Measurements from ENCODE around the gene SLC25A28. TPM values are rescaled to one million over a fixed set of nuclear protein-coding genes. Genes with fewer than 3 reads are reported as not detected.
A peak's percentile ranks its signal among the peaks of the same experiment; 100 is the strongest.

The SLC25A28 gene
- total RNA-seq, 6 experiments from 2014 or later, result 18.3 to 23.9 (median 21.2) TPM

GRCh38 chr10:99633832-99634231 is 13.6 kb upstream of the SLC25A28 start:
- Mint-ChIP-seq H3K27me3 (ENCODE audit: insufficient read depth) (peaks cover 11% of the 10 kb centered on the region), H3K27ac (no peak overlapping the region), H3K9me3 (no peaks in the 10 kb centered on the region), H3K36me3 (ENCODE audit: low read depth) (no peaks in the 10 kb centered on the region), H3K4me3 (no peak overlapping the region), H3K4me1 (ENCODE audit: low read depth) (peaks cover 22% of the 10 kb centered on the region)
- no peak for DNase-seq
- TF ChIP-seq CTCF (IDR thresholded peaks at IDR 0.05), result no peak

DNA sequence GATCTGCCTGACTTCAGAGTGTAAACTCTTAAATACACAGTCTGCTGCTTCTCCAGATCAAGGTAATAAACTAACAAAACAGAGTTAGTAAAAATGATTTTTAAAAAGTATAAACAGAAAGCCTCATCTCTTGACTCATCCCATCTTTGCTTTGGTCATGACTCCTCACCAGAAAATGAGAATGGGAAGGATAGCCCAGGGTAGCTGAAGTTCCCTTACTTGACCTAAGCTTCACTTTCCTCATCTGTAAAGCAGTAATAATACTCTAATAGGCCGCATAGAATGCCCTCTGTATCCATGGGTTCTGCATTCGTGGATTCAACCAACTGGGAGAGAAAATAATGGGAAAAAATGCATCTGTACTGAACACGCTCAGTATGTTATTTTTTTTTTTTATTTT is 11.3 kb upstream of the SLC25A28 start:
- peak; percentile 52 for DNase-seq
- H3K27ac Mint-ChIP-seq, result peak overlapping the region; percentile 17; the same call in 1 of the 2 replicates
- H3K27me3 Mint-ChIP-seq (ENCODE audit: insufficient read depth), result peaks cover 11% of the 10 kb centered on the region
- H3K9me3 Mint-ChIP-seq, result no peaks in the 10 kb centered on the region
- H3K4me3 Mint-ChIP-seq, result no peak overlapping the region
- no peak for TF ChIP-seq CTCF (IDR thresholded peaks at IDR 0.05)
- H3K36me3 Mint-ChIP-seq (ENCODE audit: low read depth), result no peaks in the 10 kb centered on the region
- peaks cover 22% of the 10 kb centered on the region for H3K4me1 Mint-ChIP-seq (ENCODE audit: low read depth)

DNA sequence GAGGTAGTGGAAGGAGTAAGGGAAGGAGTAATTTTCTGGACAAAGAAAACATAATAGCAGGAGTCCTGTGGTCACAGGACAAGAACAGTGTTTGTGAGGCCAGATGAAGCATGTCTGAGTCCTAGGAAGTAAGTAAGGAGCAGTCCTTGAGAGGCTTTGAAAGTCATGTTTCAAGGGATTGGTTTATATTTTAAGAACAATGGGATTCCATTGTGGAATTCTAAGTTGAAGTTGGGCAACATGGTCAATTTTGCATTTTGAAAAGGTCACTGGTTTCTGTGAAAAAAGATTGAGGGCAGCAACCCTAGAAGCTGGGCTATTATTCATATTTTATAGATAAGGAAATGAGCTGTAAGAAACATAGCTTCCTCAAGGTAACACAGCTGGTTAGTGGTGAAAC is 10.8 kb upstream of the SLC25A28 start:
- DNase-seq, result no peak
- peak overlapping the region; percentile 64 for H3K27ac Mint-ChIP-seq
- TF ChIP-seq CTCF (IDR thresholded peaks at IDR 0.05), result no peak
- H3K9me3 Mint-ChIP-seq, result no peaks in the 10 kb centered on the region
- peaks cover 11% of the 10 kb centered on the region for H3K27me3 Mint-ChIP-seq (ENCODE audit: insufficient read depth)
- no peaks in the 10 kb centered on the region for H3K36me3 Mint-ChIP-seq (ENCODE audit: low read depth)
- H3K4me3 Mint-ChIP-seq, result no peak overlapping the region
- peaks cover 22% of the 10 kb centered on the region for H3K4me1 Mint-ChIP-seq (ENCODE audit: low read depth)

GRCh38 chr10:99630433-99630832 is 10.2 kb upstream of the SLC25A28 start:
- Mint-ChIP-seq H3K36me3 (ENCODE audit: low read depth) (peaks cover 2% of the 10 kb centered on the region; the same call in 1 of the 2 replicates), H3K27me3 (ENCODE audit: insufficient read depth) (peaks cover 11% of the 10 kb centered on the region), H3K27ac (peak overlapping the region; percentile 64), H3K4me3 (no peak overlapping the region), H3K9me3 (no peaks in the 10 kb centered on the region), H3K4me1 (ENCODE audit: low read depth) (peaks cover 22% of the 10 kb centered on the region)
- TF ChIP-seq CTCF (IDR thresholded peaks at IDR 0.05), result peak; percentile 76
- DNase-seq, result peak; percentile 59

DNA sequence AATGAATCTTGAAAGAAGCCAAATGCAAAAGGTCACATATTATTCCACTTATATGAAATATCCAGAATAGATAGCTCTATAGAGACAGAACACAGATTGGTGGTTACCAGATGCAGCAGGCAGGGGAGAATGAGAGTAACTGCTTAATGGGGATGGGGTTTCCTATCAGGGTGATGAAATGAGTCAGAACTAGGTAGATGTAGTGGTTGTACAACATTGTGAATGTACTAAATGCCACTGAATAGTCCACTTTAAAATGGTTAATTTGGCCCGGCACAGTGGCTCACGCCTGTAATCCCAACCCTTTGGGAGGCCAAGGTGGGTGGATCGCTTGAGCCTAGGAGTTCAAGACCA is 9.4 kb upstream of the SLC25A28 start:
- H3K9me3 Mint-ChIP-seq, result peaks cover 7% of the 10 kb centered on the region; the same call in 1 of the 2 replicates
- no peak for DNase-seq
- H3K4me1 Mint-ChIP-seq (ENCODE audit: low read depth), result peaks cover 22% of the 10 kb centered on the region
- peaks cover 5% of the 10 kb centered on the region; the same call in 1 of the 2 replicates for H3K36me3 Mint-ChIP-seq (ENCODE audit: low read depth)
- no peak overlapping the region for H3K27ac Mint-ChIP-seq
- no peak for TF ChIP-seq CTCF (IDR thresholded peaks at IDR 0.05)
- peaks cover 4% of the 10 kb centered on the region for H3K27me3 Mint-ChIP-seq (ENCODE audit: insufficient read depth)
- H3K4me3 Mint-ChIP-seq, result no peak overlapping the region

All from HFFc6 (cell line).